HepG2 (cell line): ENCODE results near the gene FEM1B. TPM values are rescaled to one million over a fixed set of nuclear protein-coding genes. Genes with fewer than 3 reads are reported as not detected.

Experiments
- ATAC-seq: fragments of 200-7000 bp; cut with Tn5 transposase; 3 replicates; pipeline ENCODE4 v1.9.1; 2020; ENCODE audit warnings: mild to moderate bottlenecking, moderate library complexity
- BruUV-seq: library from RNA; stranded (reverse); fragments of 400-500 nt; replicated peaks from 2 replicates; lab custom pipeline; 2021; lab: Mats Ljungman, UMichigan
- CTCF ChIA-PET: fragments of 300-600 bp; formaldehyde crosslinking; extraction: SDS; loops from one replicate; lab custom pipeline; 2021; ENCODE audit warnings: low total read pairs, inconsistent platforms, low intra/inter-chr PET ratio; lab: Yijun Ruan, JAX
- POLR2A ChIA-PET: fragments of 350-600 bp; sonication (Branson Sonifier 250); formaldehyde crosslinking; loops from one replicate; lab custom pipeline; 2020; ENCODE audit warnings: antibody characterized with exemption, inconsistent platforms; lab: Yijun Ruan, JAX
- DNase-seq: peaks from one replicate; pipeline ENCODE4 v3.0.0-alpha.2; 2015; ENCODE audit warnings: low spot score
- FAIRE-seq: peaks from 3 replicates; lab custom pipeline; 2011; peaks lifted over from hg19 to GRCh38; lab: Jason Lieb, UNC
- H2AFZ ChIP-seq: one replicate; pipeline ENCODE4 v1.6.1; 2011; ENCODE audit warnings: low read length, inconsistent platforms
- H3K27ac ChIP-seq: fragments of 300-600 bp; 3 replicates; pipeline ENCODE4 v1.8.0; 2011; ENCODE audit warnings: mixed run types, mild to moderate bottlenecking, mixed read lengths, low read length, inconsistent platforms; ENCODE audit not compliant: insufficient read depth; ENCODE audit errors: extremely low read length
- H3K27me3 ChIP-seq, 2 experiments: fragments of 200-600 bp in 1 of 2; 2 replicates in 1 of 2; 3 replicates in 1 of 2; pipeline versions ENCODE4 v1.6.0 to v1.8.0; 2011; ENCODE audit warnings: low read length in 2 of 2, mild to moderate bottlenecking in 2 of 2, moderate library complexity in 2 of 2, inconsistent platforms in 1 of 2; ENCODE audit not compliant: insufficient read depth in 2 of 2, control insufficient read depth in 1 of 2
- H3K36me3 ChIP-seq, 2 experiments: fragments of 200-600 bp in 1 of 2; replicated peaks in 1 of 2; 2 replicates in 1 of 2; 3 replicates in 1 of 2; pipeline versions ENCODE4 v1.5.1 to v1.8.0; 2011; ENCODE audit warnings: low read length in 2 of 2, inconsistent platforms in 1 of 2; ENCODE audit not compliant: insufficient read depth in 2 of 2, control insufficient read depth in 1 of 2
- H3K4me1 ChIP-seq: 2 replicates; pipeline ENCODE4 v1.5.1; 2012; ENCODE audit warnings: low read length, inconsistent platforms; ENCODE audit not compliant: insufficient read depth
- H3K4me2 ChIP-seq: 2 replicates; pipeline ENCODE4 v1.6.0; 2011; ENCODE audit warnings: low read depth, low read length, inconsistent platforms
- H3K4me3 ChIP-seq, 3 experiments: fragments of 200-600 bp in 1 of 3; sonication (generic), shearing (Covaris generic) in 1 of 3; replicated peaks in 1 of 3; 2 replicates each; pipeline ENCODE4 v1.5.1; 2011 to 2016; ENCODE audit warnings: low read length in 3 of 3, inconsistent platforms in 2 of 3, low read depth in 2 of 3, mild to moderate bottlenecking in 2 of 3, control low read depth in 1 of 3, mixed read lengths in 1 of 3; ENCODE audit not compliant: insufficient read depth in 1 of 3
- H3K79me2 ChIP-seq: one replicate; pipeline ENCODE4 v1.6.1; 2011; ENCODE audit warnings: low read length, inconsistent platforms; ENCODE audit not compliant: insufficient read depth
- H3K9ac ChIP-seq: 2 replicates; pipeline ENCODE4 v1.6.0; 2011; ENCODE audit warnings: mild to moderate bottlenecking, low read depth, low read length, inconsistent platforms; ENCODE audit not compliant: insufficient read depth
- H3K9me3 ChIP-seq: 2 replicates; pipeline ENCODE4 v1.5.1; 2012; ENCODE audit warnings: mild to moderate bottlenecking, low read length
- H4K20me1 ChIP-seq: 2 replicates; pipeline ENCODE4 v1.6.0; 2011; ENCODE audit warnings: inconsistent platforms, mild to moderate bottlenecking, low read length, moderate library complexity; ENCODE audit not compliant: insufficient read depth
- PRDM15 ChIP-seq: sonication (generic); formaldehyde crosslinking; IDR thresholded peaks from 2 replicates; pipeline ENCODE4 v1.4.0; 2020; ENCODE audit warnings: missing genetic modification reagents
- RBM22 ChIP-seq: fragments of 200-400 bp; formaldehyde crosslinking; optimal IDR thresholded peaks from 2 replicates; pipeline ENCODE3; 2017; ENCODE audit warnings: mild to moderate bottlenecking, low read length, moderate library complexity
- WGBS: methylation state at CpG from one replicate; pipeline ENCODE4 v1.1.6; 2017; ENCODE audit warnings: low lambda C conversion rate; 5-methylcytosine and 5-hydroxymethylcytosine counted together
- in situ Hi-C: cut with HindIII; loops from 2 replicates; pipeline ENCODE4 v1.10.0; 2017; ENCODE audit warnings: low pct_unique_long_range_greater_than_20kb; ENCODE audit not compliant: extremely low pct_ligation_motif_present
- intact Hi-C: fragments of 100-400 bp; cut with micrococcal nuclease; formaldehyde crosslinking; loops from one replicate; pipeline ENCODE4 v1.10.0; 2022; ENCODE audit not compliant: unreplicated experiment
- polyA plus RNA-seq, 8 experiments: library from polyadenylated mRNA; depleted of rRNA in 3 of 8; stranded (reverse) in 7 of 8; unstranded in 1 of 8; fragments of >200 nt; fragmentation: Illumina TruSeq in 4 of 8; extraction: Trizol in 4 of 8; gene quantifications; 2 replicates each; pipeline versions ENCODE4 v1.2.1 to v1.2.3, GENCODE V29; 2011 to 2016; ENCODE audit warnings: low read depth in 4 of 8, missing spikeins in 1 of 8, mixed read lengths in 1 of 8; ENCODE audit not compliant: insufficient read depth in 1 of 8
- total RNA-seq, 5 experiments: library from RNA; depleted of rRNA; stranded (reverse); fragments of >200 nt; fragmentation: Illumina TruSeq; extraction: Trizol; gene quantifications; 2 replicates each; pipeline ENCODE4 v1.2.3, GENCODE V29; 2016; ENCODE audit warnings: low read depth in 1 of 5

Gene FEM1B
- total and polyA plus RNA-seq, 2 of the 13 experiments (the other 11 are each of a cell fraction or from before 2014, with no cell fraction given), result 38.1 to 40.0 TPM

- in situ Hi-C loops, result no loop called here
- ATAC-seq, result no peak
- H3K36me3 ChIP-seq, result peaks cover 9 to 38% of the 10 kb centered on the region in 2 experiments
Observed at GRCh38 chr15:68290715-68291114, 13.2 kb downstream of the FEM1B start.

More at GRCh38 chr15:68290715-68291114, 13.2 kb downstream of the FEM1B start:
- Histone ChIP-seq H3K4me1 (peaks cover 12% of the 10 kb centered on the region), H3K27me3 (no peaks in the 10 kb centered on the region), H3K9me3 (no peaks in the 10 kb centered on the region), H3K9ac (no peak overlapping the region), H4K20me1 (peaks cover 12% of the 10 kb centered on the region), H3K79me2 (peaks cover 63% of the 10 kb centered on the region), H3K4me3 (no peak overlapping the region), H3K27ac (no peak overlapping the region), H3K4me2 (no peak overlapping the region), H2AFZ (no peak overlapping the region)
- intact Hi-C loops, result no loop called here
- TSS peak; percentile 7 for BruUV-seq
- TF ChIP-seq RBM22 (peak; percentile 20), PRDM15 (CRISPR knock-in tag) (no peak)
- FAIRE-seq (no peak), DNase-seq (no peak)
- ChIA-PET POLR2A (no interaction called here), CTCF (no interaction called here)
- WGBS, result 97% methylated on average over 8 of the region's 8 CpGs
